Activated CD4-positive, CD25-positive, alpha-beta regulatory T cell treated with anti-CD3 and anti-CD28 coated beads, Interleukin-2, amount 50 U/mL, for 72 hours (primary cell): ENCODE data around the gene LVRN.

ENCODE experiments used
- DNase-seq: peaks from one replicate; pipeline ENCODE4 v3.0.0; 2021

The LVRN gene

GRCh38 chr5:116025866-116026265 lies 63.6 kb downstream of the LVRN start:
- no peak for DNase-seq

GRCh38 chr5:116032094-116032517 lies 69.8 kb downstream of the LVRN start, which contains the start of gene ARL14EPL:
Gene ARL14EPL, plus strand, starts transcription at chr5:116032472. Its CDS starts 18,994 bp downstream, at chr5:116051466.
- no peak for DNase-seq

- no peak for DNase-seq
Measured at GRCh38 chr5:116032991-116033390, 70.7 kb downstream of the LVRN start.

- no peak for DNase-seq
Measured at GRCh38 chr5:116035123-116035522, 72.8 kb downstream of the LVRN start.

- DNase-seq = no peak
Measured at GRCh38 chr5:116037236-116037822, 75.1 kb downstream of the LVRN start.

GRCh38 chr5:116038817-116039216 lies 76.5 kb downstream of the LVRN start:
- DNase-seq = no peak

GRCh38 chr5:116042375-116042774 lies 80.1 kb downstream of the LVRN start:
- no peak for DNase-seq

GRCh38 chr5:116044073-116044472 lies 81.8 kb downstream of the LVRN start:
- no peak for DNase-seq

- no peak for DNase-seq
Measured at GRCh38 chr5:116045821-116046220, 83.5 kb downstream of the LVRN start.

GRCh38 chr5:116046261-116046660 lies 84.0 kb downstream of the LVRN start:
- no peak for DNase-seq

GRCh38 chr5:116046823-116047222 lies 84.5 kb downstream of the LVRN start:
- DNase-seq = no peak

GRCh38 chr5:116058346-116058936 lies 96.2 kb downstream of the LVRN start:
- DNase-seq = no peak

GRCh38 chr5:116062352-116062751 lies 100.1 kb downstream of the LVRN start:
- no peak for DNase-seq

- DNase-seq = no peak
Measured at GRCh38 chr5:116063950-116064349, 101.7 kb downstream of the LVRN start.

- no peak for DNase-seq
Measured at GRCh38 chr5:116068028-116068632, 105.9 kb downstream of the LVRN start.

GRCh38 chr5:116071211-116071610 lies 108.9 kb downstream of the LVRN start:
- no peak for DNase-seq

- DNase-seq = no peak
Measured at GRCh38 chr5:116075191-116075831, 113.0 kb downstream of the LVRN start.

- no peak for DNase-seq
Measured at GRCh38 chr5:116076496-116076895, 114.2 kb downstream of the LVRN start.
